Brain microvascular endothelial cell (primary cell): ENCODE data around the gene NOP9.

ENCODE experiments used
- DNase-seq: peaks from one replicate; pipeline ENCODE4 v3.0.0-alpha.2; 2020
- H3K27ac ChIP-seq: fragments of 250-450 bp; sonication (Bioruptor Pico); 2 replicates; pipeline ENCODE4 v1.5.1; 2020; ENCODE audit warnings: mild to moderate bottlenecking, moderate library complexity
- H3K27me3 ChIP-seq: fragments of 250-450 bp; sonication (Bioruptor Pico); replicated peaks from 2 replicates; pipeline ENCODE4 v1.5.1; 2020; ENCODE audit warnings: mild to moderate bottlenecking
- H3K36me3 ChIP-seq: fragments of 250-450 bp; sonication (Bioruptor Pico); replicated peaks from 2 replicates; pipeline ENCODE4 v1.5.1; 2020; ENCODE audit warnings: mild to moderate bottlenecking
- H3K4me3 ChIP-seq: 2 replicates; pipeline ENCODE4 v1.5.1; 2011; ENCODE audit warnings: low read depth, mild to moderate bottlenecking, control low read depth, low read length, moderate library complexity
- in situ Hi-C: cut with HindIII; loops from 2 replicates; pipeline ENCODE4 v1.10.0; 2017; ENCODE audit warnings: low sequenced_read_pairs, low pct_ligation_motif_present
- TF ChIP-seq, protein P1 (sequence below): IDR thresholded peaks from 2 replicates; pipeline ENCODE4 v1.5.1; 2011; ENCODE audit warnings: low read depth, mild to moderate bottlenecking, moderate library complexity, low read length, control low read depth, inconsistent platforms; ENCODE audit errors: missing control alignments

The NOP9 gene

DNA sequence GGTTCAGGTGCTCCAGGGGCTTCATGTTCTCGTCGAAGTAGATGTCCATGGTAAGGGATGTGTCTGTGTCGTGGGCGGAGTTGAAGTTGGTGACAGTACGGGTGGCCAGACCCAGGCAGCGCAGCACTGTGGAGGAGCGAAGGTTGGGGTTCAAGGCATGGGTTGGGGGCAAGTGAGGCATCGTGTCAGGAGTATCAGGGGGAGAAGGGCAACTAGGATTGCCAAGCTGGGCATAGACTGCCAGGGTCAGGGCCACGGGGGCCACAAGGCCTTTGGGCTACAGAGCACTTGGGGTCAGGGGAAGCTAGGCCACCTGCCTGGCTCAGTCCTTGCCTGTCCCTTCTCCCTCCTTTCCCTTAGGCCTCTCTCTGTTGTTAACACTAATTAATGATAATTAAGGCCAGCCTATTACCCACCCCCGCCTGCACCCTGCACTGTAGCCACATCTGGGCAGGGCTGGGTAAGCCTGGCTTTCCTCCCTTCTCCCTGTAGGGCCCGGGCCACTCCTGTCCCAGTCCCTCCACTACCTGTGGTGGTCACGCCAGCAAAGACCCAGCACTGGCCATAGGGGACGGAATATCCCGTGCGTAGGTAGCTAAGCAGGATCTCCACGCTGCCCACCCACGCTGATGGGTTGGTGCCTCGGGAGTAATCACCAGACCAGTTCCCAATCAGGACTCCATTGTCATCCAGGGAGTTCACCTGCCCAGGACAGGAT lies 40.9 kb upstream of the NOP9 start:
- in situ Hi-C loops = no loop called here
- Histone ChIP-seq H3K27ac (no peak overlapping the region), H3K4me3 (no peak overlapping the region), H3K36me3 (no peaks in the 10 kb centered on the region), H3K27me3 (no peaks in the 10 kb centered on the region)
- TF ChIP-seq, protein P1, sequence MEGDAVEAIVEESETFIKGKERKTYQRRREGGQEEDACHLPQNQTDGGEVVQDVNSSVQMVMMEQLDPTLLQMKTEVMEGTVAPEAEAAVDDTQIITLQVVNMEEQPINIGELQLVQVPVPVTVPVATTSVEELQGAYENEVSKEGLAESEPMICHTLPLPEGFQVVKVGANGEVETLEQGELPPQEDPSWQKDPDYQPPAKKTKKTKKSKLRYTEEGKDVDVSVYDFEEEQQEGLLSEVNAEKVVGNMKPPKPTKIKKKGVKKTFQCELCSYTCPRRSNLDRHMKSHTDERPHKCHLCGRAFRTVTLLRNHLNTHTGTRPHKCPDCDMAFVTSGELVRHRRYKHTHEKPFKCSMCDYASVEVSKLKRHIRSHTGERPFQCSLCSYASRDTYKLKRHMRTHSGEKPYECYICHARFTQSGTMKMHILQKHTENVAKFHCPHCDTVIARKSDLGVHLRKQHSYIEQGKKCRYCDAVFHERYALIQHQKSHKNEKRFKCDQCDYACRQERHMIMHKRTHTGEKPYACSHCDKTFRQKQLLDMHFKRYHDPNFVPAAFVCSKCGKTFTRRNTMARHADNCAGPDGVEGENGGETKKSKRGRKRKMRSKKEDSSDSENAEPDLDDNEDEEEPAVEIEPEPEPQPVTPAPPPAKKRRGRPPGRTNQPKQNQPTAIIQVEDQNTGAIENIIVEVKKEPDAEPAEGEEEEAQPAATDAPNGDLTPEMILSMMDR = no peak
- DNase-seq = no peak

DNA sequence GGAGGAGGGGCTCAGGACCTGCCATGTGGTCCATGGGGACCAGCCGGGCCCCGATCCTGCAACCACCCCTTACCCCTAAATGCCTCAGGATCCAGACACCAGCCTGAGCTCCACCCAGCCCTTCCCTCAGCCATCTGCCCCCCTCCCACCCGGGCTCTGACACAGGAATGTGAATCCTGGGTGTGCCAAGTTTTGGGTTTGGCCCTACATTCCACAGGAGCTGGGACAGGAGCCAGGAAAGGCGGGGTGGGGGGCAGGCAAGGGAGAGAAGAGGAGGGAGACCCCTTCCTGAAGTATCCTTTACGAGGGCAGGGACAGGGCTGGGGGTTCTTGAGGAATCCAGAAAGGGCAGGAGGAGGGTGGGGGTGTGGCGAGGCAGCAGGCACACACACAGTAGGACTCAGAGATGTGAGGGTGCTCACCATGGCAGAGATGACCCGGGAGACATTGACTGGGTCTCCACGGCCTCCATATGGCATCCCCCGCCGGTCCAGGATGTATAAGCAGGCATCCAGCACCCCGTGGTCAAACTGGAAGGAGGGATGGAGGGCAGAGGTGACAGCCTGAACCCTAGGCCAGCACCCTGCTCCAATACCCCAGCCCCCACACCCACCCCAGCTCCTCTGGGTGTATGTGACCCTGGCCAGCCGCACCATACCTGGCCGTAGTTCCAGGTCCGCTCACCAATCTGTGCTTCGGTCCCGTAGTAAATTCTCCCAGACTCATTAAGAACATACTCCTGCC lies 40.2 kb upstream of the NOP9 start:
- in situ Hi-C loops = no loop called here
- H3K27me3 ChIP-seq = no peaks in the 10 kb centered on the region
- no peak overlapping the region for H3K27ac ChIP-seq
- TF ChIP-seq, protein P1 = no peak
- DNase-seq = no peak
- no peak overlapping the region for H3K4me3 ChIP-seq
- H3K36me3 ChIP-seq = no peaks in the 10 kb centered on the region

DNA sequence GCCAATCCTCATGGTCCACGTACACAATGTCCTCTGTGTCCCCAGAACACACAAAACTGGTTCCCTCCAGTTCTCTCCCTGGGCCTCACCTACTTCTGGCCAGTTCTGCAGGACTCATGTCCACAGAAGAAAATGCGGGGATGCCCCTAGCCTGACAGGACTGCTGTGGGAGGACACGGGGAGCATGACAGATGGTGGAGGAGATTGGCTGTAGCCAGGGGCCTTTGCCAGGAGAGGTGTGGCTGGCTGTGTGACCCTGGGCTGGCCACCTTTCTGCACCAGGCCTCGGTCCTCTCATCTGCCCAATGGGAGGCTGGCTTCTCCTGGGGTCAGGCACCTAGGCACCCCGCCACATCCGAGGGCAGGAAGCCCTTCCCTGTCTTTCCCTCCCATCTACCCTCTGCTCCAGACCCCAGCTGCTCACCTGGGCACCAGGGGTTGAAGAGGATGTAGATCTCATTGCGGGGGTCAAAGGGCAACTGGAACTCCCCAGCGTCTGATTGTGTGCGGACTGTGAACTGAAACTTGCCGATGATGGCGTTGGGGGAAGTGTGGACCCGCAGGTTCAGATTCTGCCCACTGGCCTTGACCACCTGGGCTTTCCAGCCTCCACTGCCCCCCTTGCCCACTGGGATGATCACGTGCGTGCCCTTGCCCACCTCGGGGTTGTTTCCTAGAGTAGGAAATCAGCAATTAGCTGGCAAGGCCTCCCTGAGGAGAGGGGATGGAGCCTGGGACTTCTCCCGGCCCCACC lies 39.4 kb upstream of the NOP9 start:
- in situ Hi-C loops = no loop called here
- no peak for DNase-seq
- H3K27me3 ChIP-seq = no peaks in the 10 kb centered on the region
- H3K36me3 ChIP-seq = no peaks in the 10 kb centered on the region
- TF ChIP-seq, protein P1 = no peak
- H3K4me3 ChIP-seq = no peak overlapping the region
- H3K27ac ChIP-seq = no peak overlapping the region

DNA sequence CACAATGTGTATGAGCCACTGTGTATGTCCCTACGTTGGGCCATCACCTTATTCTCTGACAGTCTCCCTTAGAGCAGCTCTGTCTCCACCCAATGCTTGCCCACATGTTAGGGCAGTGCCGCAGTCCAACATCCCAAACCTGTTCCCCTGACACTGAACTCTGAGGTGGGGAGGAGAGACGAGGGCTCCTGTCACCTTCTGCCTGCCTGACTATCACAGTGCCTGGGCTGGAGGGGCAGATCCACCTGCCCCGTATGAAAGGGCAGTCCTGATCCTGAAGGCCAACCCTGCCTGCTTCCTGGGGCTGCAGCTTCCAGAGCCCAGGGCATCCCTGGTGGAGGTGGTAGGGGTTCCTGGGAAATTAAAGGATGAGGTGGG lies 38.9 kb upstream of the NOP9 start:
- TF ChIP-seq, protein P1 = no peak
- in situ Hi-C loops = no loop called here
- Histone ChIP-seq H3K36me3 (peaks cover 4% of the 10 kb centered on the region), H3K27me3 (no peaks in the 10 kb centered on the region), H3K4me3 (no peak overlapping the region), H3K27ac (no peak overlapping the region)
- DNase-seq = no peak

DNA sequence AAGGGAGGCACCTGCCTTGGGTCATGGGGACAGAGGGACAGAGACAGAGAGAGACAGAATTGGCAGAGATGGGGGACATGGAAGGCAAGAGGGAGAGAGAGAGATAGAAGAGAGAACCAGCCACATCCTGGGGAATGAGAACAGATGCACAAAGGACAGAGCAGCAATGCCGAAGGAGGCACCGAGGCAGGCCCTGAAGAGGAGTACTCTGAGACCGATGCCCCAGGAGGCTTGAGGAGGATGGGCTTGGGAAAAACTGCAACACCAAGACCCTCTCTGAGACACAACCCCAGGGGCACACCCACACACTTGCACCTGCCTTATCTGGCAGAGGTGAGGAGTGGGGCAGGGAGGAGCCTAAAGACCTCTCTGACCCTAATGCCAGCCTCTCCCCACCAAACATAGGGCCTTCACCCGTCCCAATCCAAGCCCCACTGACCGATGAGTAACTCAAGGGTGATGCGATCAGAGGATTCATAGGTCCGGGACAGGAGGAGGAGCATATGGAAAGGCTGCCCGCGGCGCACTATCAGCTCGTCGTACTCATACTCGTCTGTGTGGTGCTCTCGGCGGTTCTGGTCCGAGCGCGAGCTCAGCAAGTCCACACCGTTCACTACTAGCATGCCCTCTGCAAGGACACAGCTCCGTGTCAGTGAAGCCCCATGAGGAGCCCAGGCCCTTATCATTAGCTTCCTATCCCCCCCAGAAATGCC lies 38.2 kb upstream of the NOP9 start:
- no peak for DNase-seq
- H3K4me3 ChIP-seq = no peak overlapping the region
- H3K27me3 ChIP-seq = no peaks in the 10 kb centered on the region
- in situ Hi-C loops = no loop called here
- peaks cover 4% of the 10 kb centered on the region for H3K36me3 ChIP-seq
- H3K27ac ChIP-seq = no peak overlapping the region
- TF ChIP-seq, protein P1 = no peak
